GM19193 (cell line): ENCODE measurements around the gene SPINT2.

Experiments
- POLR2A ChIP-seq: IDR thresholded peaks from 4 replicates; pipeline ENCODE4 v1.6.1; 2011; ENCODE audit not compliant: insufficient read depth, insufficient read length; ENCODE audit errors: extremely low read depth

SPINT2 gene, protein sequence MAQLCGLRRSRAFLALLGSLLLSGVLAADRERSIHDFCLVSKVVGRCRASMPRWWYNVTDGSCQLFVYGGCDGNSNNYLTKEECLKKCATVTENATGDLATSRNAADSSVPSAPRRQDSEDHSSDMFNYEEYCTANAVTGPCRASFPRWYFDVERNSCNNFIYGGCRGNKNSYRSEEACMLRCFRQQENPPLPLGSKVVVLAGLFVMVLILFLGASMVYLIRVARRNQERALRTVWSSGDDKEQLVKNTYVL

DNA sequence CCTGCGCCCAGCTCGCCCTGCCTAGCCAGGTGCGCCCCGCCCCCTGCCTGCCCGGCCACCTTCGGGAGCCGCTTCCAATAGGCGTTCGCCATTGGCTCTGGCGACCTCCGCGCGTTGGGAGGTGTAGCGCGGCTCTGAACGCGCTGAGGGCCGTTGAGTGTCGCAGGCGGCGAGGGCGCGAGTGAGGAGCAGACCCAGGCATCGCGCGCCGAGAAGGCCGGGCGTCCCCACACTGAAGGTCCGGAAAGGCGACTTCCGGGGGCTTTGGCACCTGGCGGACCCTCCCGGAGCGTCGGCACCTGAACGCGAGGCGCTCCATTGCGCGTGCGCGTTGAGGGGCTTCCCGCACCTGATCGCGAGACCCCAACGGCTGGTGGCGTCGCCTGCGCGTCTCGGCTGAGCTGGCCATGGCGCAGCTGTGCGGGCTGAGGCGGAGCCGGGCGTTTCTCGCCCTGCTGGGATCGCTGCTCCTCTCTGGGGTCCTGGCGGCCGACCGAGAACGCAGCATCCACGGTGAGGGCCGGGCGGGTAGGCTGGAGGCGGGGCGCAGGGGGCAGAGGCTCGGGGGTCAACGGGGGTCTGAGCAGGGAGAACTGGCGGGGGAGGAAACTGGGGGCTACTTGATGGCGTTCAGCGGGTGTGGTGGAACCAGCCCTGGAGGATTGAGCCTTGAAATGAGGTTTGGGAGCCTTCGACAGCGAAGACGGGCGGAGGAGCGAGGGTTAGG lies at the start of gene SPINT2:
Gene SPINT2 (plus strand): TSS at position 88 of the 727 bp plus-strand sequence. CDS start 320 bp downstream, at position 408.
- TF ChIP-seq POLR2A = peak; percentile 46

DNA sequence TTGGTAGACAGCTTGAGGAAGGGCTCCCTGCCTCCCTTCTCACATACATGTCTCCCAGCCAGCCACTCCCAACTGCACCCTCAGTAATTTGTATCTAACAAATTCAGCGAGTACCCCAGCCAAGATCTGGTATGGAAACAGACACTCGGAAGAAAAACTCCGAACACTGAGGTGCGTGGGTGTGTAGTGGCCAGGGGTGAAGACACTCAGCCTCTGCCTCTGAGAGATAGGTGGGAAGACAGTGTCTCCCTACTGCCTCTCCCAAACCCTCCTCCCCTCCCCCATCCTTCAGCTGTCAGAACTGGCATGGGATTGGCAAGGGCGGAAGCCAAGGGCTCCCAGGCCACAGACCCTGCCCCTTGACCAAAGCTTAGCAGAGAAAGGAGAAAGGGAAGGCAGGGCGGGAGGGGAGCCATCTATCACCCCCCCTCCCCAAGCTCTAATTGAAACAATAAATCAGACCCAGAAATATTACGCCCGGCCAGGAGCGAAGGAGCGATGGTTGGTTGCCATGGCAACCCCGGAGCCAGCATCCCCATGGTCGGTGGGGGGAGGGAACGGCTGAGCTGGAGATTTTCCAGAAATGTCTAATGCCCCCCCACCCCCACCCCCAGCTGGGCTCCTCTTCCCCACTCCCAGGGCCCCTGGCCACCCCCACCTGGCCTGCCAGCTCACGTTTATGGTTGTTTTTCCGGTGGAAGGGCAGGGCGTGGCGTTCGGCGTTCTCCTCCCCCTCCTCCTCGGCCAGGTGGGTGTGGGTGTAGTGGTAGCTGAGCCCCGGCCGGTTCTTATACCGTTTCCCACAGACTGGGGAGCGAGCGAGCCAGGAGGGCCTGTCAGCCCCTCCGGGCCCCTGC lies 47.4 kb upstream of the SPINT2 start:
- no peak for TF ChIP-seq POLR2A

DNA sequence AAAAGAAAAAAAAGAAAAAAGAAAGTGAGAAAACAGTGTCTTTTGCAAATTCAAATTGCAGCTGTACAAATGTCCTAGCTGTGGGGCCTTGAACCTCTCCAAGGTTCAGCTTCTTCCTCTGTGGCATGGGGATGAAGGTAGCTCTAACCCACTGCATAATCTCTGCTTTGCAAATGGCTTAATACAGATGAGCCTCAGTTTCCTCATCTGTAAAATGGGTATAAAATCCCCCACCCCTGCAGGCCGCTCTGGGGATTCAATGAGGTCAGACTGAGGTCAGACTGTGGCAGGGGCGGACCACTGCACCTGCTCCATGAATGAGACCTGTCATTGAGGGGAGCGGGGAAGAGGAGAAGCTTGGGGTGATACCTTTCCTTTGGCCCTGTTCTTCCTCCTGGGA lies 46.2 kb upstream of the SPINT2 start:
- TF ChIP-seq POLR2A = no peak

DNA sequence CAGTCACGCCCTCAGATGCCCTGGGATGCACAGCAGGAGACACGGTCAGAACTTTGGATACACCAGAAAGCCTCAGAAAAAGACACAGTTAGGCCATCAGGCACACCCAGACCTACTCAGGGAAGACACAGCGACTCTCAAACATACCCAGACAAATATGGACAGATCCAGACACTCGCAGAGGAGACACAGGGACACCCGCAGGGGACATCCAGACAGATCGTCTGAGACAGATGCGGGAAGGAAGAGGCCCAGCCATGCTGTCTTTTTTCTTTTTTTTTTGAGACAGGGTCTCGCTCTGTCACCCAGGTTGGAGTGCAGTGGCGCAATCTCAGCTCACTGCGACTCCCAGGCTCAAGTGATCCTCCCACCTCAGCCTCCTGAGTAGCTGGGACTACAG lies 45.2 kb upstream of the SPINT2 start:
- TF ChIP-seq POLR2A = no peak

DNA sequence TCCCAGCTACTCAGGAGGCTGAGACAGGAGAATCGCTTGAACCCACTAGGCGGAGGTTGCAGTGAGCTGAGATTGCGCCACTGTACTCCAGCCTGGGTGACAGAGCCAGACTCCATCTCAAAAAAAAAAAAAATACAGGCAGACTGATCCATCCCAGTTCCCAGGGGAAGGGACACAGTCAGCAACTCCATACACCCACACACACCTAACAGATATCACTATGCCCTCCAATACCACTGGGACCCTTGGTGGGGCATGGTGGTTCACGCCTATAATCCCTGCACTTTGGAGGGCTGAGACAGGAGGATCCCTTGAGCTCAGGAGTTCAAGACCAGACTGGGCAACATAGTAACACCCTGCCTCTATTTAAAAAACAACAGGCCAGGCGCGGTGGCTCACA lies 43.0 kb upstream of the SPINT2 start:
- no peak for TF ChIP-seq POLR2A

DNA sequence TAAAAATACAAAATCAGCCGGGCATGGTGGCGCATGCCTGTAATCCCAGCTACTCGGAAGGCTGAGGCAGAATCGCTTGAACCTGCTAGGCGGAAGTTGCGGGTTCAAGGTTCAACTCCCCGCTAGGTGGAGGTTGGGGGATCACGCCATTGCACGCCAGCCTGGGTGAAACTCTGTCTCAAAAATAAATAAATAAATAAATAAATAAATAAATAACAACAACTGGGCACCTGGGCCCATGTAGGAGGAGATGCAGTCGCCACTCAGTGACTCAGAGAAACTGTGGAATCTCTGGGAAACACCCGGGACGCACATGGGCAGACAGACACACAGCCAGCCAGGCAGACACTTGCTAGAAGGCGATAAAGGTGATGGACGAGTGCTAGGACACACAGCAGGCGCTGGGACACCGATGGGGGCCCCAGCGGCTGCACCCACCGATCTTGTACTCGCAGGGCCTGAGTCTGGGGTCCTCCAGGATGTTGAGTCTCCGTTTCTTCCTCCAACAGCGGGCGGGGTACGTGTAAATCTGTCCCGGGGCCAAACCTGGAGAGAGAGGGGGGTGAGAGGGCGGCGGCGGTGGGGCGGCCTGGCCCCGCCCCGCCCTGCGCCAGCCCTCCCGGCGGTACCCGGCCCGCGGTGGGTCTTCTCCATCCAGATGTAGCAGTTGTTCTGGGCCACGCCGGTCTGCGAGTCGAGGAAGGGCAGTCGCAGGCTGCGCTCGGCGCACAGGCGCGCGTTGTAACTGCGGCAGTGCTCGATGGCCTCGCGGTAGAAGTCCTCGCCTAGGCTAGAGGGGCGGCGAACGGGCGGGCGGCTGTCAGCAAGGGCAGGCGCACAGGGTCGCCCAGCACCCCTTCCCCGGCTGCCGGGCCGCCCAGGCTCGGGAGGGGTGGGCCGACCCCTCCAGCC lies 42.2 kb upstream of the SPINT2 start:
- no peak for TF ChIP-seq POLR2A

DNA sequence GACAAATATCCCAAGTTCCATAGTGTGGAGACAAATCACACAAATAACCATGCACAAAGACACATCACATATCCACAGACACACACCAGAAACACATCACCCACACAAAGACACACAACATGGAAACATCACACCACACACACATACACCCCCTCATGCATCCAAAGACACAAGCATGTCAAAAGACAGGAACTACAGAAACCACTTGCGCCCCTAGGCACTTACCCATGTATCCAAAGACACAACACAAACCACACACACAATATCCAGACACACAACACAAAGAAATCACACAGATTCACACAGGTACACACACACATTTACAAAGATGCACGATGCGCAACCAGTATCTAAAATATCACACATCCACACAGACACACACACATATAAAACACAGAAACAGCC lies 41.3 kb upstream of the SPINT2 start:
- no peak for TF ChIP-seq POLR2A

DNA sequence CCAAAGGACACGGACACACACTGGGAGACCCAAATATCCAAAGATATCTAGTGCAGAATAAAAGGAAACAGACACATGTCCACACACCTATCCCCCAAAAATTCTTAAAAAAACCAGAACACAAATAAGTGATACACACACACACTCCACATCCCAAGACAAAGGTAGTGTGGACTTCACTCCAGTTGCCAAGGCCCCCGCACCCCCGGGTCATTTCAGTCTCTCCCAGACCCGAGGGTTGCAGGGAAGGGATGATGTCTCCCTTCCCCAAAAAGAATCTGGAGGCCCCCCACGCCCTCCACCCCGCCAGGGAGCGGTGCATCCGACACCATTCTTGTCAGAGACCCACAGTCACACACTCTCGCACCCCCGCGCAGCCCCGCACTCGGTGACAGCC lies 40.8 kb upstream of the SPINT2 start:
- TF ChIP-seq POLR2A = no peak

DNA sequence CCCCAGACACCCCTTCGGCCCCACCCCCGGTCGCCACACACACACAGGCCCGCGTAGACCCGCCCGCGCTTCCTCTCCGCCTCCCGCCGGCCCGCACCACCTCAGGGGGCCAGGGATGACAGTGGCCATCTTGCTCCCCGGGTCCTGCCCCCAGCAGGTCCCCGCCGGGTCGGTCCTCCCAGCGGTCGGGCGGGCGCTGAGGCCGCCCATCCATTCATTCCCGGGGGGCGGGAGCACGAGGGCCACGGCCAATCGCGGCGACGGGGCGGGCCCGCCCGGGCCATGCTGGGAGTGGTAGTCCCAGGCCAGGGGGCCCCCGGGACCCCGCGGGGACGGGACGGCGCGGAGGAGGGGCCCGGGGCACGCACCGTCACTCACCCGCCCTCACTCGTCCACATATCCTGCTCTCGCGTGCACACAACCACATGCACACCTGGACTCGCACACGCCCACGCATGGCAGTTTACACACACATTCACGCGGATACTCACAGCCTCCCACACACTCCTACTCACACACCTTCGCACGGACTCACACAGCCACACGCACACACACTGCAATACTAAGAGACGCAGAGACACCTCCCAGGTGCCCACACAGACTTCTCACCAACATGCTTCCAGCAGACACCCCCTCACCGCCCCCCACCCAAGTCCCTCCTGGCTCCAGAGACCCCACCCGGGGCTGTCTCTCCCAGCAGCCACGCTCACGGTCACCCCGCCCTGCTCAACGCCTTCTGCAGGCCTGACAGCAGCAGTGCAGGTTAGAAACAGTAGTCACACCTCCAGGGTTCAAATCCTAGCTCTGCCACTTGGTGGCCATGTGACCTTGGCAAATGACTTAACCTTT lies 40.1 kb upstream of the SPINT2 start, which contains the start of gene DPF1:
Gene DPF1 (minus strand): TSS at position 209 of the 849 bp plus-strand sequence. CDS start 80 bp downstream, at position 129.
- peak; percentile 19 for TF ChIP-seq POLR2A

DNA sequence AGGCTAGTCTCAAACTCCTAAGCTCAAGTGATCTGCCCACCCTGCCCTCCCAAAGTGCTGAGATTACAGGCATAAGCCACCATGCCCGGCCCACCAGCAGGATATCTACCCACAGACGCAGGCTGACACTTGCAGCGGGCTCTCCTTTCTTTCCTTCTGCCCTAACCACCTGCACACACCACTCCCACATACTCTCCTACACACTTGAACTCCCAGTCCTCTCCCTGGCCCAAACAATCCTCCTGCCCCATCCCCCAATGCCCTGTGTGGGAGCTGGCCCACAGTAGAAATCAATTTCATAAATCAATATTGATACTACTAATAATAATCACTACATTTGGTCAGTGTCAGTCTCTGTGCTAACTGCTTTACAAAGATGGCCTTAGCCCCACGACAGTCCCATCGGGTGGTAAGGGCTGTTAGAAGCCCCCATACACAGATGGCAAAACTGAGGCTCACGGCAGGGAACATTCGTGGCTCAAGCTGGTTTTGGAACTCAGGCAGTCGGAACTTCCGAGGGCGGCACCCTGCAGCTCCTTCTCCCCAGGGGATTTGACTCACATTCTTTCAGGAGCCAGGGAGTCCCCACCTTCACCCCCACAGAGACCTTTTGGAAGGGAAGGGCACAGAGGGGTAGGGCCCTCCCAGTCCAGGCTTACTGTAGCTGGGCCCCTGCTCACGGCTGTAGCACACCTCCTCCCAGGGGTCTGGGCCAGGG lies 36.9 kb upstream of the SPINT2 start:
- no peak for TF ChIP-seq POLR2A

DNA sequence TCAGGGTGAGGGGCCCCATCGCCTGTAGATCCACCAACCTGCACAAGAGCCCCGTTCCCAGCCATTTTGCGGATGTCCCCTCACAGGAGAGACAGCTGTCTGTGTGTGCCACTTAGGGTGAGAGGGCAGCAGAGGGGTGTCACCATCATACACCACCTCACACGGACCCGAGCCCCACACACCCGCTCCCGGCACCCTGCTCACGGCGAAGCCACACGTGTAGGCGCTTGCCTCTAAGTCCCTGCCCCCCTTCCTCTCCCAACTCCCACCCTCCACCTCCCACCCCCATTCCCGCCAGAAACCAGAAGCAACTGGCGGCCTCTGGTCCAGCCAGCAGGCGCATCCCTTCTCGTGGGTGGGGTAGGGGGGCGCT lies 36.4 kb upstream of the SPINT2 start:
- no peak for TF ChIP-seq POLR2A

DNA sequence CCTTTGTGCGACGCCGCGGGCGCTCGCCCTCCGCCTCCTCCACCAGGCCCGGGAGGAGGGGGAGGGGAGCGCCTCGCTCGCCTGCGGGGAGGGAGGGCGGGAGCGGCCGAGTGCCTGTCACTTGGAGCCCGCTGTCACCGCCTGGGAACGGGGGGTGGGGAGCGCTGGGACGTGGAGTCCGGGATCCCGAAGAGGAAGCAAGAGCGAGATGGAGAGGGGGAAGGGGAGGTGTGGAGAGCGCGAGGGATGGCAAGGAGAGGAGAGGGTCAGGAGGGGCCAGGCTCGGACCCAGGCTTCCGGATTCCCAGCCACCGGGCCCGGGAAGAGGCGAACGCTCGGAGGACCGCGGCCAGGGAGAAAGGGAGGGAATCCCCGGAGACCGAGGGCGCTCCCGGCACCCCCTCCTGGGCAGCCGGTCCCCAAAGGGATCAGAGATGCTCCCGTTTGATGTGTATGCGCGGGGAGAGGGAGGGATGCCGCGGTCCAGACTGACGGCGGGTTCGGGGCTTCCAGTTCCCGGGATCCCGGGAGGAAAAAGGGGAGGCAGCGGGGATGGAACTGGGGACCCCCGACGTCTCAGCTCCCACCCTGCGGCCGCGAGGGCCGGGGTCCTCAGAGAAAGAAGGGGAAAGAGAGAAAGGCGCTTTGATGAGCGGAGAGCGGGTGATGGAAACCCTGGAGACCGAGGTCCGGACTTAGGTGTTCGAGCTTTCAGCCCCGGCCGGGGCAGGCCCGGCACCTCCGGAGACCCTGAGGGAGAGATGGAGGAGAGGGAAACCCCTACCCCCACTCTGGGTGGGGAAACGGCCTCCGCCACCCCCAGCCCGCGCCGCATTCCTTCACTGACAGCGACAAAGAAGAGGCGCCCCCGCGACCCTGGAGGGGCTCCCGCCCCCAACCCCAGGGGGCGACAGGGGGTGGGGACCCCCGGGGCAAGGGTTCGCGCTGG lies 35.6 kb upstream of the SPINT2 start:
- no peak for TF ChIP-seq POLR2A
